Fibroblast of lung (primary cell): ENCODE results near the gene P2RY8. TPM values are rescaled to one million over a fixed set of nuclear protein-coding genes. Genes with fewer than 3 reads are reported as not detected.

Source experiments
- DNase-seq, 2 donors: peaks; one replicate each; pipeline versions ENCODE4 v3.0.0 to v3.0.0-alpha.2; 2010; ENCODE audit warnings: low read depth in 2 of 2
- H2AFZ ChIP-seq: 2 replicates; pipeline ENCODE4 v1.5.1; 2012; ENCODE audit warnings: low read length, control low read depth, inconsistent platforms
- H3K27ac ChIP-seq: 2 replicates; pipeline ENCODE4 v1.5.1; 2011; ENCODE audit warnings: low read length, control low read depth; ENCODE audit not compliant: insufficient read depth
- H3K27me3 ChIP-seq: 2 replicates; pipeline ENCODE4 v1.5.1; 2011; ENCODE audit warnings: mild to moderate bottlenecking, low read length; ENCODE audit not compliant: control insufficient read depth, insufficient read depth
- H3K36me3 ChIP-seq: 2 replicates; pipeline ENCODE4 v1.5.1; 2011; ENCODE audit warnings: low read length; ENCODE audit not compliant: control insufficient read depth, insufficient read depth
- H3K4me1 ChIP-seq: 2 replicates; pipeline ENCODE4 v1.5.1; 2011; ENCODE audit warnings: low read length; ENCODE audit not compliant: control insufficient read depth, insufficient read depth; ENCODE audit errors: extremely low read depth
- H3K4me2 ChIP-seq: 2 replicates; pipeline ENCODE4 v1.5.1; 2011; ENCODE audit warnings: low read length, control low read depth; ENCODE audit not compliant: insufficient read depth; ENCODE audit errors: extremely low read depth
- H3K4me3 ChIP-seq, 4 experiments: fragments of 200-600 bp in 1 of 4; sonication (generic) in 1 of 4; replicated peaks in 1 of 4; 2 replicates each; pipeline ENCODE4 v1.5.1; 2011 to 2016; ENCODE audit warnings: low read length in 4 of 4, low read depth in 3 of 4, mild to moderate bottlenecking in 3 of 4, control low read depth in 2 of 4, inconsistent platforms in 1 of 4, mixed read lengths in 1 of 4; ENCODE audit not compliant: insufficient read depth in 1 of 4; ENCODE audit errors: control extremely low read depth in 1 of 4
- H3K79me2 ChIP-seq: 2 replicates; pipeline ENCODE4 v1.5.1; 2012; ENCODE audit warnings: mild to moderate bottlenecking, low read length, inconsistent platforms; ENCODE audit not compliant: control insufficient read depth, insufficient read depth
- H3K9ac ChIP-seq: 2 replicates; pipeline ENCODE4 v1.5.1; 2011; ENCODE audit warnings: mild to moderate bottlenecking, low read length, control low read depth; ENCODE audit not compliant: insufficient read depth
- H3K9me3 ChIP-seq: 2 replicates; pipeline ENCODE4 v1.5.1; 2012; ENCODE audit warnings: low read depth, low read length; ENCODE audit not compliant: control insufficient read depth, insufficient read depth
- H4K20me1 ChIP-seq: 2 replicates; pipeline ENCODE4 v1.5.1; 2011; ENCODE audit warnings: low read length; ENCODE audit not compliant: control insufficient read depth, insufficient read depth; ENCODE audit errors: extremely low read depth
- CTCF ChIP-seq, 2 donors: IDR thresholded peaks in 1 of 2; conservative IDR thresholded peaks in 1 of 2; 1 replicate in 1 of 2; 2 replicates in 1 of 2; pipeline ENCODE4 v1.5.1; 2011 to 2012; ENCODE audit warnings: low read length in 2 of 2, control low read depth in 1 of 2, inconsistent platforms in 1 of 2, low read depth in 1 of 2, mild to moderate bottlenecking in 1 of 2
- EZH2 ChIP-seq: IDR thresholded peaks from 2 replicates; pipeline ENCODE4 v1.5.1; 2012; ENCODE audit warnings: low read length, control low read depth, mild to moderate bottlenecking; ENCODE audit errors: missing control alignments
- polyA plus RNA-seq, 2 donors: library from polyadenylated mRNA; depleted of rRNA in 1 of 2; stranded (reverse) in 1 of 2; unstranded in 1 of 2; fragments of >200 nt; gene quantifications; 2 replicates each; pipeline ENCODE4 v1.2.1, GENCODE V29; 2011 to 2012; ENCODE audit warnings: missing spikeins in 1 of 2
- total RNA-seq: library from RNA; depleted of rRNA; stranded (reverse); fragments of >200 nt; gene quantifications from 2 replicates; pipeline ENCODE4 v1.2.1, GENCODE V29; 2014

P2RY8 gene
- total and polyA plus RNA-seq, 2 donors (not counting 1 experiment from before 2014, with no cell fraction given), result not detected

- TF ChIP-seq CTCF (conservative IDR thresholded peaks at IDR 0.05 in 1 of 2, IDR thresholded peaks at IDR 0.05 in 1 of 2; ENCODE audit: low read depth in 1 of 2, low read length in 2 of 2) (no peak), EZH2 (no peak)
- H3K4me3 ChIP-seq, result no peak overlapping the region
- H3K79me2 ChIP-seq, result no peaks in the 10 kb centered on the region
- H3K9me3 ChIP-seq, result no peaks in the 10 kb centered on the region
- H4K20me1 ChIP-seq, result no peaks in the 10 kb centered on the region
- no peak overlapping the region for H3K9ac ChIP-seq
- DNase-seq, result no peak
- no peak overlapping the region for H3K4me2 ChIP-seq
- H3K27me3 ChIP-seq, result no peaks in the 10 kb centered on the region
- H3K4me1 ChIP-seq, result no peaks in the 10 kb centered on the region
- no peak overlapping the region for H2AFZ ChIP-seq
- H3K36me3 ChIP-seq, result peaks cover 10% of the 10 kb centered on the region
- H3K27ac ChIP-seq, result no peak overlapping the region
Measured at GRCh38 chrX:1425381-1425780, 111.6 kb downstream of the P2RY8 start.

DNA sequence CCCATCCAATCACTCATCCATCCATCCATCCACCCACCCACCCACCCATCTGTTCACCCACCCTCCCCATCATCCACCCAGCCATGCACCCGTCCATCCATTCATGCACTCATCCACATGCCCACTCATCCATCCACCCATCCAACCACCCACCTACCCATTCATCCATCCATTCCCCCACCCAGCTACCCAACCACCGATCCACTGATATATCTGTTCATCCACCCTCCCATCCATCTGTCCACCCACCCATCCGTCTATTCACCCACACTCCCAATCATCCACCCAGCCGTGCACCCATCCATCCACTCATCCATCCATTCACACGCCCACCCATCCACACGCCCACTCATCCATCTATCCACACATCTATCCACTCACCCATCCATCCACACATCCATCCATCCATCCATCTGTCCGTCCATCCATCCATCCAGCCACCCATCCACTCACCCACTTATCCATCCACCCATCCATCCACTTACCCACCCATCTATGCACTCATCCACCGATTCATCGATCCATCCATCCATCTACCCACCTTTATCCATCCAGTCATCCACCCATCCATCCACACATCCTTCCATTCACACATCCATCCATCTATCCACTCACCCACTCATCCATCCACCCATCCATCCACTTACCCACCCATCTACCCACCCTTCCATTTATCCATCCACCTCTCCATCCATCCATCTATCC is 112.7 kb downstream of the P2RY8 start:
- no peaks in the 10 kb centered on the region for H4K20me1 ChIP-seq
- DNase-seq, result no peak
- H3K4me1 ChIP-seq, result no peaks in the 10 kb centered on the region
- H3K4me2 ChIP-seq, result no peak overlapping the region
- no peak overlapping the region for H3K4me3 ChIP-seq
- no peaks in the 10 kb centered on the region for H3K9me3 ChIP-seq
- H3K9ac ChIP-seq, result no peak overlapping the region
- TF ChIP-seq CTCF (conservative IDR thresholded peaks at IDR 0.05 in 1 of 2, IDR thresholded peaks at IDR 0.05 in 1 of 2; ENCODE audit: low read depth in 1 of 2, low read length in 2 of 2) (no peak), EZH2 (no peak)
- no peak overlapping the region for H3K27ac ChIP-seq
- no peaks in the 10 kb centered on the region for H3K79me2 ChIP-seq
- no peak overlapping the region for H2AFZ ChIP-seq
- H3K36me3 ChIP-seq, result peaks cover 10% of the 10 kb centered on the region
- H3K27me3 ChIP-seq, result no peaks in the 10 kb centered on the region

DNA sequence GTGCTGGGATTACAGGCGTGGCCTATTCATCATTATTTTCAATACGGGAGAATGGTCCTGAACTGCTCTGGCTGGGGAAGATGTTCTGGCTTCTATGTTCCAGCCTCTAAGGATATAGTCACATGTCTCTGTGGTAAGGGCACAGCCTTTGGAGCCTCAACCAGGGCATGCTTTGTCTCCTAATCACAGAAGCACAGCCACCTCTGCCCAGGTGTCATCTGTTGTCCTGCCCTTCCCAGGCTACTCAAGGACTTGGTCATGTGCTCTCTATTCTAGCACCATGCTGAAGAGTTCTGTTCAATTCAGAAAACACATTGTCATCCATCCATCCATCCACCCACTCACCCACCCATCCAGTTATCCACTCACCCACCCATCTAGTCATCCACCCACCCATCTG is 113.8 kb downstream of the P2RY8 start:
- no peak for TF ChIP-seq CTCF (conservative IDR thresholded peaks at IDR 0.05 in 1 of 2, IDR thresholded peaks at IDR 0.05 in 1 of 2; ENCODE audit: low read depth in 1 of 2, low read length in 2 of 2)
- TF ChIP-seq EZH2, result no peak
- Histone ChIP-seq H2AFZ (no peak overlapping the region), H3K4me3 (no peak overlapping the region), H3K27ac (no peak overlapping the region), H3K9ac (no peak overlapping the region), H3K4me2 (no peak overlapping the region), H3K9me3 (no peaks in the 10 kb centered on the region), H3K4me1 (no peaks in the 10 kb centered on the region), H3K79me2 (no peaks in the 10 kb centered on the region), H3K36me3 (peaks cover 10% of the 10 kb centered on the region), H4K20me1 (no peaks in the 10 kb centered on the region), H3K27me3 (no peaks in the 10 kb centered on the region)
- DNase-seq, result no peak
